SU-DHL-6 (cell line): Measurements from ENCODE around the gene FGFR3.
"Not testable (repeated sequence)": the region's sequence is repeated elsewhere in the genome, so short reads cannot be mapped to it uniquely, and the experiment has no call there.

Source experiments
- H2AFZ ChIP-seq: fragments of 200-600 bp; sonication (generic); 2 replicates; pipeline ENCODE4 v1.6.1; 2014; ENCODE audit warnings: low read depth, mild to moderate bottlenecking, moderate library complexity, mixed read lengths, antibody characterized with exemption, low read length; ENCODE audit not compliant: severe bottlenecking
- H3F3A ChIP-seq: fragments of 200-600 bp; shearing (Covaris generic); 2 replicates; pipeline ENCODE4 v1.6.0; 2016; ENCODE audit warnings: antibody characterized with exemption, mild to moderate bottlenecking; ENCODE audit not compliant: insufficient read depth
- H3K27ac ChIP-seq: fragments of 200-600 bp; sonication (generic); 2 replicates; pipeline ENCODE4 v1.5.1; 2016; ENCODE audit warnings: low read depth, mild to moderate bottlenecking, low read length, moderate library complexity, mixed read lengths
- H3K27me3 ChIP-seq: fragments of 200-600 bp; sonication (generic), shearing (Covaris generic); 2 replicates; pipeline ENCODE4 v1.6.0; 2014; ENCODE audit warnings: mild to moderate bottlenecking, low read length
- H3K36me3 ChIP-seq: fragments of 200-600 bp; sonication (generic); 2 replicates; pipeline ENCODE4 v1.6.1; 2014; ENCODE audit warnings: mild to moderate bottlenecking, low read length, mixed read lengths
- H3K4me2 ChIP-seq: fragments of 300-600, 200-600 bp; shearing (Covaris generic), sonication (generic); 2 replicates; pipeline ENCODE4 v1.6.0; 2014; ENCODE audit warnings: low read length, low read depth, mild to moderate bottlenecking; ENCODE audit not compliant: poor library complexity, severe bottlenecking
- H3K4me3 ChIP-seq: fragments of 200-600 bp; sonication (generic); 2 replicates; pipeline ENCODE4 v1.5.1; 2014; ENCODE audit warnings: antibody characterized with exemption, low read length, mild to moderate bottlenecking, mixed read lengths; ENCODE audit not compliant: insufficient read depth, poor library complexity, severe bottlenecking
- H3K79me2 ChIP-seq: fragments of 200-600 bp; sonication (generic); 2 replicates; pipeline ENCODE4 v1.6.1; 2014; ENCODE audit warnings: mild to moderate bottlenecking, low read length, moderate library complexity; ENCODE audit not compliant: insufficient read depth
- H3K9ac ChIP-seq: fragments of 200-600 bp; sonication (generic); 2 replicates; pipeline ENCODE4 v1.7.0; 2014; ENCODE audit warnings: mild to moderate bottlenecking, low read length
- H3K9me2 ChIP-seq: fragments of 200-600 bp; sonication (generic); replicated peaks from 2 replicates; pipeline ENCODE4 v1.6.1; 2014; ENCODE audit warnings: low read length; ENCODE audit not compliant: insufficient read depth
- H3K9me3 ChIP-seq: fragments of 200-600 bp; sonication (generic); 2 replicates; pipeline ENCODE4 v1.6.1; 2014; ENCODE audit warnings: low read length, mixed read lengths; ENCODE audit not compliant: insufficient read depth
- H4K20me1 ChIP-seq: fragments of 200-600 bp; sonication (generic); 2 replicates; pipeline ENCODE4 v1.6.1; 2014; ENCODE audit warnings: low read depth, mild to moderate bottlenecking, antibody characterized with exemption, low read length, moderate library complexity, mixed read lengths
- EZH2phosphoT487 ChIP-seq: fragments of 200-600 bp; sonication (generic), shearing (Covaris generic); conservative IDR thresholded peaks from 2 replicates; pipeline ENCODE4 v1.6.1; 2018; ENCODE audit warnings: mild to moderate bottlenecking, antibody characterized with exemption, low read length, moderate library complexity, mixed read lengths
- TF ChIP-seq, protein P1 (sequence below): fragments of 200-600 bp; sonication (generic); IDR thresholded peaks from one replicate; pipeline ENCODE4 v1.5.1; 2017; ENCODE audit warnings: antibody characterized with exemption, mild to moderate bottlenecking, low read length, moderate library complexity; ENCODE audit not compliant: insufficient read depth, poor library complexity, severe bottlenecking

The FGFR3 gene

DNA sequence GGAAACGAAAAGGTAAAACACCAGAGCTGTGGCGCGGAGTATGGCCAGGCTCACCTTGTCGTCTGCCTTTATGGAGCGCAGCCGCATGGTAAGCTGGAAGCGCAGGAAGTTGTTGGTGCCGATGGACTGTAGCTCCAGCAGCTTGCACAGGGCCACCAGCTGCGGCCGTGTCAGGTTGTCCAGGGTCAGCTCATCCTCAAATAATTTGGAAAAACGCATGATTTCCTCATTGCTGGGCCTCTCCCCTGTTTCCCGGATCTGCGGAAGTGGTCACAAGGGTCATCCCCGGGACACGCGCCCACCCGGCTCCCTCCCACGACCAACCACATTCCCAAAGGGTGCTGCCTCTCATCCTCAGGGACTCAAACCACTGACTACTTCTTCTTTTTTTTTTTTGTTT lies 39.6 kb downstream of the FGFR3 start:
- Histone ChIP-seq H2AFZ (no peak overlapping the region), H3K4me2 (no peak overlapping the region), H3K9ac (no peak overlapping the region), H3F3A (0 out of 2 replicates have a peak, but pooled peaks cover 4% of the 10 kb centered on the region), H3K27ac (no peak overlapping the region), H3K4me3 (no peak overlapping the region), H3K9me2 (no peaks in the 10 kb centered on the region), H3K9me3 (no peaks in the 10 kb centered on the region), H3K27me3 (no peaks in the 10 kb centered on the region), H3K79me2 (no peaks in the 10 kb centered on the region), H4K20me1 (no peaks in the 10 kb centered on the region), H3K36me3 (no peaks in the 10 kb centered on the region; the same call in 1 of the 2 replicates)
- TF ChIP-seq, protein P1, sequence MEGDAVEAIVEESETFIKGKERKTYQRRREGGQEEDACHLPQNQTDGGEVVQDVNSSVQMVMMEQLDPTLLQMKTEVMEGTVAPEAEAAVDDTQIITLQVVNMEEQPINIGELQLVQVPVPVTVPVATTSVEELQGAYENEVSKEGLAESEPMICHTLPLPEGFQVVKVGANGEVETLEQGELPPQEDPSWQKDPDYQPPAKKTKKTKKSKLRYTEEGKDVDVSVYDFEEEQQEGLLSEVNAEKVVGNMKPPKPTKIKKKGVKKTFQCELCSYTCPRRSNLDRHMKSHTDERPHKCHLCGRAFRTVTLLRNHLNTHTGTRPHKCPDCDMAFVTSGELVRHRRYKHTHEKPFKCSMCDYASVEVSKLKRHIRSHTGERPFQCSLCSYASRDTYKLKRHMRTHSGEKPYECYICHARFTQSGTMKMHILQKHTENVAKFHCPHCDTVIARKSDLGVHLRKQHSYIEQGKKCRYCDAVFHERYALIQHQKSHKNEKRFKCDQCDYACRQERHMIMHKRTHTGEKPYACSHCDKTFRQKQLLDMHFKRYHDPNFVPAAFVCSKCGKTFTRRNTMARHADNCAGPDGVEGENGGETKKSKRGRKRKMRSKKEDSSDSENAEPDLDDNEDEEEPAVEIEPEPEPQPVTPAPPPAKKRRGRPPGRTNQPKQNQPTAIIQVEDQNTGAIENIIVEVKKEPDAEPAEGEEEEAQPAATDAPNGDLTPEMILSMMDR: no peak

DNA sequence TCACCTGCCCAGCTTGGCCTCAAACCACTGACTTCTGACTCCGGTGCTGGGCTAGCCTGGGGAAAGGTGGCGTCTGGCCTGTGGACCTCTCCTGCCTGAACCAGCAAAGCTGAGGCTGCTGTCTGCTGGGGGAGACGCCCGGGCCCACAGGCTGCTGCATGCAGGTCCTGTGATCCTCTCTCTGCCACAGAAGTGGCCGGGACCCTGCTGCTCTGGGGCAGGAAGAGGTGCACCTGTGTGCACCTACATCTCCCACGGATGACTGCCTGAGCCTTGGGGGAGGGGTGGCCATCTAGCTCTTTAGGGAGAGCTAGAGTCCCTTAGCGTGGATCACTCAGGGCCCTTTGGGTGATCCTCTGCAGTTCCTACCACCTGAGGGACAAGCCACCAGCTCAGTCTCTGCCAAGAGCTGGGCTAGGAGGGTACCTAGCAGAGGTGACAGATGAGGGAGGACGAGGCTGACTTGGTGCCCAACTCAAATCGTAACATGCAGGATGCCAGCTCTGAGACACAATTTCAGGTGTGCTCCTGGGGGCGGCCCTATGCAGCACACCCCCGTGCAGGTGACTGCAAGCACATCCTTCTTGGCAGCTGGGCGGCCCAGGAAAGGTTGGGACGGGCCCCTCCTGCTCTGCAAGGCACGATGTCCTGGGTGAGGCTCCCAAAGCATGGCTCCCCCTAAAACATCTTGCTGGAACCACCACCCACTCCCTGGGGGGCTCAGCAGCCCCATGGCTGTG lies 40.4 kb downstream of the FGFR3 start:
- H3K9me2 ChIP-seq: no peaks in the 10 kb centered on the region

DNA sequence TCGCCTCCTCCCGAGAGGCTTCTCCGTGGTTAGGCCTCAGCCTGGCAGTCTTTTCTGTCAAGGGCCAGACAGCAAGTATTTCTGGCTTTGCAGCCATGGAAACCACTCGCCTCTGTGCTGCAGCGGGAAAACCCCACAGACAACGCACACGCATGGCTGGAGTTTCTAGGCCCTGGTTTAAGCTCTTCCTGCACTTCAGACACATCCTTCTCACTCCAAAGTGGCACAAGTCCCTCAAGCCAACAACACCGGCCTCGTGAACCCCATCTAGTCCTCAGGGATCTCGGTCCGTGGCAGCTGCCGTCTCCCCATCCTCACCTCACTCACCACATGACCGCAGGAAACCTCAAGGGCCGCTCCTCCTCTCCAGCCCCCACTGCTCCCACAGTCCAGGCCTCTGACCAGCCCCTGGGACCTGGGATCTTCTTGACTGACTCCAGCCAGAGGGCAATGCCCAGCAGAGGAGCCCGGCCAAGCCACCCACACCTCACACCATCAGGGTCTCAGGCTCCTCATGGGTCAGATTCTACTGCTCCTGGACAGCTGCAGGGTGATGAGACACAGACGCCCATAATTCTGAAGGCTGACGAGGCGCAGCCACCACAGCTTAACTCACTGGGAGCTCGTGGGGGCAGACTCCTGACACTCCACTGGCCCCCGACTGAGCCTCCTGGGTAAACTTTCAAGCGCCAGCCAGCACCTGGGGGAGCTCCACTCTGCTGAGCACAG lies 41.1 kb downstream of the FGFR3 start:
- Histone ChIP-seq H3K4me3 (no peak overlapping the region), H3K79me2 (no peaks in the 10 kb centered on the region; the same call in 1 of the 2 replicates), H3F3A (0 out of 2 replicates have a peak, but pooled peaks cover 4% of the 10 kb centered on the region), H3K9me2 (no peaks in the 10 kb centered on the region), H3K27ac (no peak overlapping the region; the same call in 1 of the 2 replicates), H3K36me3 (no peaks in the 10 kb centered on the region; the same call in 1 of the 2 replicates), H2AFZ (no peak overlapping the region), H3K27me3 (no peaks in the 10 kb centered on the region), H4K20me1 (no peaks in the 10 kb centered on the region), H3K4me2 (no peak overlapping the region), H3K9me3 (no peaks in the 10 kb centered on the region), H3K9ac (peak overlapping the region; percentile 5; the same call in 1 of the 2 replicates)
- TF ChIP-seq, protein P1: no peak
- TF ChIP-seq EZH2phosphoT487: no peak

More for the DNA sequence above, 40.4 kb downstream of the FGFR3 start:
- H3K9me3 ChIP-seq: no peaks in the 10 kb centered on the region
- 0 out of 2 replicates have a peak, but pooled peaks cover 4% of the 10 kb centered on the region for H3F3A ChIP-seq
- no peak overlapping the region for H2AFZ ChIP-seq
- H3K79me2 ChIP-seq: no peaks in the 10 kb centered on the region
- H3K36me3 ChIP-seq: no peaks in the 10 kb centered on the region; the same call in 1 of the 2 replicates
- no peaks in the 10 kb centered on the region for H4K20me1 ChIP-seq
- no peak overlapping the region for H3K4me3 ChIP-seq
- no peak overlapping the region for H3K4me2 ChIP-seq
- no peak overlapping the region; the same call in 1 of the 2 replicates for H3K27ac ChIP-seq
- no peaks in the 10 kb centered on the region for H3K27me3 ChIP-seq
- TF ChIP-seq, protein P1: no peak
- peak overlapping the region; percentile 5; the same call in 1 of the 2 replicates for H3K9ac ChIP-seq

DNA sequence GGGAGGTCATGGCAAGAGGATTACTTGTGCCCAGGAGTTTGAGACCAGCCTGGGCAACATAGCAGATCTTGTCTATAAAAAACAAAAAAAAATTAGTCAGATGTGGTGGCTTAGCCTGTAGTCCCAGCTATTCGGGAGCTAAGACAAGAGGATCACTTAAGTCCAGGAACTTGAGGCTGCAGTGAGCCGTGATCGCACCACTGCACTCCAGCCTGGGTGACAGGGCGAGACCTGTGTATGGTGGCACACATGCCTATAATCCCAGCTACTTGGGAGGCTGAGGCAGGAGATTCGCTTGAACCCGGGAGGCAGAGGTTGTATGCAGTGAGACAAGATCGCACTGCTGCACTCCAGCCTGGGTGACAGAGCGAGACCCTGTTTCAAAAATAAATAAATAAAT lies 42.7 kb downstream of the FGFR3 start:
- not testable (repeated sequence) for H2AFZ ChIP-seq, H3K27ac ChIP-seq, H3K4me3 ChIP-seq, H3K36me3 ChIP-seq, H3K9me2 ChIP-seq, H3K27me3 ChIP-seq, H3K9me3 ChIP-seq, H4K20me1 ChIP-seq, H3K79me2 ChIP-seq, H3F3A ChIP-seq, H3K4me2 ChIP-seq, H3K9ac ChIP-seq
